Heart left ventricle (tissue), 16 donors: ENCODE data around the gene MACROH2A1. TPM values are rescaled to one million over a fixed set of nuclear protein-coding genes. Genes with fewer than 3 reads are reported as not detected.

Source experiments
- ATAC-seq, 4 donors: fragments of 200-7000 bp; cut with Tn5 transposase; one replicate each; pipeline ENCODE4 v1.9.1; 2020 to 2022; ENCODE audit warnings: moderate library complexity in 4 of 4, mild to moderate bottlenecking in 3 of 4, moderate number of reproducible peaks in 1 of 4
- DNase-seq, 5 donors: peaks; one replicate each; pipeline ENCODE4 v3.0.0-alpha.2; 2020
- H3K27ac ChIP-seq, 12 donors: fragments of 200-600 bp; sonication (generic) in 4 of 12; one replicate each; pipeline versions ENCODE4 v1.5.0 to v1.8.0; 2016 to 2022; ENCODE audit warnings: mild to moderate bottlenecking in 2 of 12
- H3K27me3 ChIP-seq, 9 donors: fragments of 200-600 bp; sonication (generic) in 2 of 9; one replicate each; pipeline versions ENCODE4 v1.5.1 to v1.8.0; 2016 to 2022; ENCODE audit warnings: mild to moderate bottlenecking in 3 of 9
- H3K36me3 ChIP-seq, 9 donors: fragments of 200-600 bp; sonication (generic) in 2 of 9; one replicate each; pipeline versions ENCODE4 v1.5.0 to v1.8.0; 2018 to 2022; ENCODE audit warnings: mild to moderate bottlenecking in 2 of 9
- H3K4me1 ChIP-seq, 12 donors: fragments of 200-600 bp; sonication (generic) in 4 of 12; one replicate each; pipeline versions ENCODE4 v1.5.0 to v1.8.0; 2016 to 2022; ENCODE audit warnings: mild to moderate bottlenecking in 3 of 12
- H3K4me3 ChIP-seq, 12 donors: fragments of 200-600 bp; sonication (generic) in 4 of 12; one replicate each; pipeline versions ENCODE4 v1.5.0 to v1.8.0; 2017 to 2022; ENCODE audit warnings: mild to moderate bottlenecking in 9 of 12, moderate library complexity in 4 of 12
- H3K9me3 ChIP-seq, 12 donors: fragments of 200-600 bp; sonication (generic) in 4 of 12; one replicate each; pipeline versions ENCODE4 v1.5.0 to v1.8.0; 2016 to 2022; ENCODE audit warnings: mild to moderate bottlenecking in 1 of 12
- CTCF ChIP-seq, 12 donors: fragments of 200-600 bp; sonication (generic) in 4 of 12; IDR thresholded peaks; one replicate each; pipeline versions ENCODE4 v1.5.0 to v1.8.0; 2018 to 2022; ENCODE audit warnings: antibody characterized with exemption in 12 of 12, mild to moderate bottlenecking in 5 of 12
- POLR2A ChIP-seq, 2 donors: fragments of 450-650 bp; IDR thresholded peaks; one replicate each; pipeline ENCODE4 v1.6.1; 2017; ENCODE audit warnings: antibody characterized with exemption in 2 of 2, mild to moderate bottlenecking in 2 of 2, moderate library complexity in 2 of 2
- WGBS, 4 donors: extraction: QIAGEN DNeasy Blood & Tissue Kit in 2 of 4; methylation state at CpG; one replicate each; pipeline versions ENCODE4 v1.1.5 to v1.1.7; 2013 to 2018; 5-methylcytosine and 5-hydroxymethylcytosine counted together
- intact Hi-C, 10 donors: fragments of 100-400 bp; cut with DNase I; formaldehyde crosslinking; loops; one replicate each; pipeline versions ENCODE4 v1.11.1 to v1.14.2; 2022
- polyA plus RNA-seq, 2 donors: library from polyadenylated mRNA; stranded (reverse); fragments of 200-250 nt; gene quantifications; one replicate each; pipeline ENCODE4 v1.2.3, GENCODE V29; 2013
- total RNA-seq, 9 donors: library from RNA; depleted of rRNA in 2 of 9; stranded (reverse); fragments of >200 nt in 2 of 9; fragmentation: NEBNext Ultra II Directional in 3 of 9; extraction: Animal tissue kit (Norgen Biotek cat#: 25700) in 3 of 9; gene quantifications; one replicate each; pipeline versions ENCODE4 v1.1.0 to v1.2.4, GENCODE V29; 2016 to 2023
- donor health status: ischemic (EF 13 %, LVEDD 7.1; RV severe dilation, severe dysfunction).
- donor health status: healthy with polysubstance abuse.
- donor health status: DM: no; HTN: yes; CAD: no.
- donor health status: DM: no; HTN: no; CAD: no.
- donor health status: ischemic (EF 25% LVEDD 6.9; RV normal size, moderate dysfunction).
- donor health status: ischemic (EF 25% LVEDD 5.7; RV mildly dilated, moderate dysfunction).
- donor health status: healthy.
- donor health status: DM: yes; HTN: yes; CAD: no.
- donor health status: ischemic (EF 35%, LVEDD 5.7; RV mildly dilated, moderate dysfunction).
- donor health status: nonischemic (EF 11% LVEDD 7.7; RV severe dilation, severe dysfunction).
- donor health status: DM: yes; HTN: yes; CAD: no.
- donor health status: PGD.
- donor health status: ischemic (EF 29% LVEDD 5.4; RV normal size, mild dysfunction).
- donor health status: nonischemic (EF 23%, LVEDD 6.1; RV moderate dilation, normal function).

Gene MACROH2A1
- total and polyA plus RNA-seq, 11 donors = 86.5 to 170 (median 112) TPM

- Histone ChIP-seq H3K27ac (no peak overlapping the region), H3K9me3 (no peaks in the 10 kb centered on the region), H3K36me3 (peaks cover 0 to 29% (median 15%) of the 10 kb centered on the region in 9 donors), H3K4me3 (no peak overlapping the region), H3K4me1 (no peaks in the 10 kb centered on the region), H3K27me3 (no peaks in the 10 kb centered on the region)
- TF ChIP-seq POLR2A (IDR thresholded peaks at IDR 0.05) (no peak), CTCF (IDR thresholded peaks at IDR 0.05) (no peak)
- WGBS, 4 donors = 89 to 91% (median 90%) methylated on average over 15 to 16 of the region's 16 CpGs
- ATAC-seq (no peak), DNase-seq (no peak)
- intact Hi-C loops = loop anchor here in 1 of 10 donors (10.0 kb wide), 1 partner anchor 96 kb away; no protein-coding TSS in a partner anchor
Measured at GRCh38 chr5:135329066-135329912, 69.7 kb downstream of the MACROH2A1 start.

GRCh38 chr5:135328128-135328687 is 70.8 kb downstream of the MACROH2A1 start:
- Histone ChIP-seq H3K27ac (no peak overlapping the region), H3K9me3 (no peaks in the 10 kb centered on the region), H3K36me3 (peaks cover 0 to 19% (median 13%) of the 10 kb centered on the region in 9 donors), H3K27me3 (no peaks in the 10 kb centered on the region), H3K4me1 (no peaks in the 10 kb centered on the region), H3K4me3 (no peak overlapping the region)
- intact Hi-C loops = loop anchor here in 1 of 10 donors (10.0 kb wide), 1 partner anchor 97 kb away; no protein-coding TSS in a partner anchor
- ATAC-seq (no peak), DNase-seq (no peak)
- 95 to 98% (median 96%) methylated on average over 5 of the region's 5 CpGs for WGBS, 4 donors
- TF ChIP-seq POLR2A (IDR thresholded peaks at IDR 0.05) (no peak), CTCF (IDR thresholded peaks at IDR 0.05) (no peak)

DNA sequence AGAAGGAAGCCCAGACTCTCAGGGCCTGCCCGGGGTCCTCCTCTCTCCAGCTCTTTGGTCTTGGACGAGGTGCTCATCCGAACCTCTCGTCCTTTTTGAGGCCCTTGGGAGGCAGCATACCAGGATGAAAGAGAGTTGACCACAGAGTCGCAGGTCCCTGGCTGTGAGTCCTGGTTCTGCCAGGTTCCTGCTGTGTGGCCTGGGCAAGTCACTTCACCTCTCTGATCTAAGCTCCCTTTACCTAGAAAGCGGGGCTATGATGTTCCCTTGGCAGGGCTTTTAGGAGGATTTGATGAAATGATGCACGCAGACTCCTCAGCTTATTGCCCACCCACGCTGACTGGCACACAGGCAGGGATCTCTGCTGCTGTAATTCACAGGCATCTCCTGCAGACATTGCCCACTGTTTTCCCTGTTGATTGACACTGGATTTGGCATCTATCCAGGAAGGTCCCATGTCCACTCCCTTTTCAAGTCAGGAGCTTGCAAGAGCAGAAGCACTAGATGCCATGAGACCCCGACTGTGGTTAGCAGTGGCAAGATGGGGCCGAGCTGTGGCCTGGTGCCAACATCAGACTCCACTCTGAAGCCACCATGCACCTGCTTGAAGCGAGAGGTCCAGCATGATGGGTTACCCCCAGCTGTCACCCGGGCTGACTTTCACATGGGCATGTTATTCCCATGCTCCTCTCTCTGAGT is 71.5 kb downstream of the MACROH2A1 start:
- no peak overlapping the region for H3K27ac ChIP-seq

More for the DNA sequence above, 71.5 kb downstream of the MACROH2A1 start:
- intact Hi-C loops = loop anchor here in 1 of 10 donors (10.0 kb wide), 1 partner anchor 97 kb away; no protein-coding TSS in a partner anchor
- no peak for TF ChIP-seq CTCF (IDR thresholded peaks at IDR 0.05)
- no peak for TF ChIP-seq POLR2A (IDR thresholded peaks at IDR 0.05)
- no peak for DNase-seq
- ATAC-seq = no peak
- 90 to 93% (median 91%) methylated on average over 12 of the region's 12 CpGs for WGBS, 4 donors
- no peak overlapping the region for H3K4me3 ChIP-seq
- no peaks in the 10 kb centered on the region for H3K4me1 ChIP-seq
- peaks cover 0 to 15% (median 8%) of the 10 kb centered on the region in 9 donors for H3K36me3 ChIP-seq
- H3K27me3 ChIP-seq = no peaks in the 10 kb centered on the region
- no peaks in the 10 kb centered on the region for H3K9me3 ChIP-seq
